IMR-90 (cell line): Measurements from ENCODE around the gene ZNF726. TPM values are rescaled to one million over a fixed set of nuclear protein-coding genes. Genes with fewer than 3 reads are reported as not detected.

Source experiments
- polyA plus RNA-seq, 3 experiments: library from polyadenylated mRNA; depleted of rRNA; stranded (reverse); fragments of >200 nt; gene quantifications; 2 replicates each; pipeline ENCODE4 v1.2.3, GENCODE V29; 2012; ENCODE audit warnings: low replicate concordance in 1 of 3
- total RNA-seq: library from RNA; depleted of rRNA; stranded (reverse); fragments of >200 nt; gene quantifications from 2 replicates; pipeline ENCODE4 v1.2.3, GENCODE V29; 2012; rRNA removed

Gene ZNF726
- total and polyA plus RNA-seq, 2 of the 4 experiments (the other 2 are of a cell fraction): 1.2 to 2.0 TPM

Other genes starting within 250 kb of the ZNF726 start
- 8.6 and 11.1 TPM in 2 replicates for gene ZNF675, start 227.7 kb upstream of the ZNF726 start, total RNA-seq
- gene ZNF675, start 227.7 kb upstream of the ZNF726 start, polyA plus RNA-seq (2012; rRNA removed): 2.0 and 2.5 TPM in 2 replicates
- 0.54 and 0.83 TPM in 2 replicates for gene ZNF681, start 156.0 kb upstream of the ZNF726 start, total RNA-seq
- gene ZNF681, start 156.0 kb upstream of the ZNF726 start, polyA plus RNA-seq (2012; rRNA removed): 0.10 and 0.15 TPM in 2 replicates
- 8.8 and 15.0 TPM in 2 replicates for gene ZNF254, start 172.3 kb downstream of the ZNF726 start, total RNA-seq
- 2.7 and 4.4 TPM in 2 replicates for gene ZNF254, start 172.3 kb downstream of the ZNF726 start, polyA plus RNA-seq (2012; rRNA removed)